NCI-H82 (cell line): Measurements from ENCODE around the gene CDKN1C.

Source experiments
- DNase-seq: peaks from one replicate; lab custom pipeline; 2025; lab: John Stamatoyannopoulos, UW

The CDKN1C gene

GRCh38 chr11:2923446-2924375 is 38.1 kb upstream of the CDKN1C start:
- DNase-seq: no peak

GRCh38 chr11:2922655-2923054 is 37.1 kb upstream of the CDKN1C start:
- no peak for DNase-seq

- no peak for DNase-seq
These were observed 36.3 kb upstream of the CDKN1C start for GRCh38 chr11:2921742-2922493.

GRCh38 chr11:2921261-2921660 is 35.7 kb upstream of the CDKN1C start:
- DNase-seq: no peak

GRCh38 chr11:2920343-2920742 is 34.8 kb upstream of the CDKN1C start:
- DNase-seq: no peak

- no peak for DNase-seq
These were observed 34.3 kb upstream of the CDKN1C start for GRCh38 chr11:2919837-2920236.

GRCh38 chr11:2919188-2919587 is 33.6 kb upstream of the CDKN1C start:
- no peak for DNase-seq

- no peak for DNase-seq
These were observed 32.4 kb upstream of the CDKN1C start for GRCh38 chr11:2917842-2918490.

GRCh38 chr11:2916892-2917645 is 31.5 kb upstream of the CDKN1C start:
- DNase-seq: no peak

- no peak for DNase-seq
These were observed 30.7 kb upstream of the CDKN1C start for GRCh38 chr11:2916114-2916891.

- DNase-seq: no peak
These were observed 29.9 kb upstream of the CDKN1C start for GRCh38 chr11:2915473-2915872.

- no peak for DNase-seq
These were observed 29.1 kb upstream of the CDKN1C start for GRCh38 chr11:2914455-2915195.

GRCh38 chr11:2913776-2914175 is 28.2 kb upstream of the CDKN1C start:
- DNase-seq: no peak

- no peak for DNase-seq
These were observed 27.4 kb upstream of the CDKN1C start for GRCh38 chr11:2913019-2913431.

GRCh38 chr11:2912498-2912897 is 26.9 kb upstream of the CDKN1C start:
- no peak for DNase-seq

GRCh38 chr11:2911785-2912391 is 26.3 kb upstream of the CDKN1C start:
- DNase-seq: no peak

- DNase-seq: no peak
These were observed 25.7 kb upstream of the CDKN1C start for GRCh38 chr11:2911088-2911784.

- DNase-seq: no peak
These were observed 24.9 kb upstream of the CDKN1C start for GRCh38 chr11:2910401-2910955.
